AG10803 (cell line): Measurements from ENCODE around the gene PPIL4.

ENCODE experiments used
- DNase-seq: peaks from one replicate; pipeline ENCODE4 v3.0.0; 2010; ENCODE audit warnings: low read depth
- H3K4me3 ChIP-seq: 2 replicates; pipeline ENCODE4 v1.5.1; 2011; ENCODE audit warnings: mild to moderate bottlenecking, low read length, control low read depth
- TF ChIP-seq, protein P1 (sequence below): conservative IDR thresholded peaks from 2 replicates; pipeline ENCODE4 v1.5.1; 2011; ENCODE audit warnings: mild to moderate bottlenecking, low read length, control low read depth, inconsistent platforms

The PPIL4 gene

GRCh38 chr6:149474108-149474935 lies 71.5 kb downstream of the PPIL4 start:
- no peak for DNase-seq
- H3K4me3 ChIP-seq = no peak overlapping the region
- TF ChIP-seq, protein P1, sequence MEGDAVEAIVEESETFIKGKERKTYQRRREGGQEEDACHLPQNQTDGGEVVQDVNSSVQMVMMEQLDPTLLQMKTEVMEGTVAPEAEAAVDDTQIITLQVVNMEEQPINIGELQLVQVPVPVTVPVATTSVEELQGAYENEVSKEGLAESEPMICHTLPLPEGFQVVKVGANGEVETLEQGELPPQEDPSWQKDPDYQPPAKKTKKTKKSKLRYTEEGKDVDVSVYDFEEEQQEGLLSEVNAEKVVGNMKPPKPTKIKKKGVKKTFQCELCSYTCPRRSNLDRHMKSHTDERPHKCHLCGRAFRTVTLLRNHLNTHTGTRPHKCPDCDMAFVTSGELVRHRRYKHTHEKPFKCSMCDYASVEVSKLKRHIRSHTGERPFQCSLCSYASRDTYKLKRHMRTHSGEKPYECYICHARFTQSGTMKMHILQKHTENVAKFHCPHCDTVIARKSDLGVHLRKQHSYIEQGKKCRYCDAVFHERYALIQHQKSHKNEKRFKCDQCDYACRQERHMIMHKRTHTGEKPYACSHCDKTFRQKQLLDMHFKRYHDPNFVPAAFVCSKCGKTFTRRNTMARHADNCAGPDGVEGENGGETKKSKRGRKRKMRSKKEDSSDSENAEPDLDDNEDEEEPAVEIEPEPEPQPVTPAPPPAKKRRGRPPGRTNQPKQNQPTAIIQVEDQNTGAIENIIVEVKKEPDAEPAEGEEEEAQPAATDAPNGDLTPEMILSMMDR = no peak

DNA sequence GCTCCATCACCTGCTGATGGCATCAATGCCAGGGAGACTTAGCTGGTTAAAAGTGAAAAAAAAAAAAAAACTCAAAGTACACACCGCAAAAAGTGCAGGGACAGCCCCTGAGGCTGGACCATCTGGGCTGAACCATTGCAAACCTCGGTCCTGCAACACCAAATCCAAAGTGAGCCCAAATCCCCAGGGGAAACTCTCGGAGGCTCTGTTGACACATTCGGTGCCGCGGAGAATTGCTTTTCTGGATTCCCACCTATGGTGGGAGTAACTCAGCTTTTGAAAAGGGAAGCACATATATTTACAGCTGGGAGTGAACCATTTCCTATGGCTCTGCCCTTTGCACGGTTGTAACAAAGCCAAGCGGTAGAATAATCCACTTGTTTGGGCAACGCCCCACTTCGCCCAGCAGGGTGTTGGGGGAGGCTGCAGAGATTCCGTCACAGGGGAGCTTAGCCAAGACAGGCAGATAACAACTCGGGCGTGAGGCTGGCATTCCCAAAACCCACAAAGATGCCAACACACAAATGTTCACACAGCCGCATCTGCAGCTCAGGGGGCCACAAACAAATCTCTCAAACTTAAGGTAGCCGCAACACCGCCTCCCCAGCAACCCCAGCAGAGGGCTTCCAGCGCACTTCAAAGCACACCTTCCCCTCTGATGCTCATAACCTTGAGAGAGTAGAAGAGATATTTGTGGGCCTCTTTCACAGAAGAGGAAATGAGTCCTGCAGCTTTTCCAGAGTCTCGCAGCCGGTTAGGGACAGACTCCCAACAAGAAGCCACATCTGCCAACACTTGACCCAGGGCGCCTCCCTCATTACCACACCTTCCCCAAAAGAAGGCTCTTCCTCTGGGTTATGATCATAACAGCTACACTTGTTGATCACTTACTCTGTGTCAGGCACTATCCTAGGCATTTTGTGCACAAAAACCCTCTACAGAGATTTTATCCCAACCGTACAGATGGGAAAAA lies 72.5 kb downstream of the PPIL4 start:
- no peak for DNase-seq
- TF ChIP-seq, protein P1 = no peak
- no peak overlapping the region for H3K4me3 ChIP-seq

GRCh38 chr6:149472241-149472640 lies 73.6 kb downstream of the PPIL4 start:
- no peak overlapping the region for H3K4me3 ChIP-seq
- no peak for DNase-seq
- TF ChIP-seq, protein P1 = no peak

DNA sequence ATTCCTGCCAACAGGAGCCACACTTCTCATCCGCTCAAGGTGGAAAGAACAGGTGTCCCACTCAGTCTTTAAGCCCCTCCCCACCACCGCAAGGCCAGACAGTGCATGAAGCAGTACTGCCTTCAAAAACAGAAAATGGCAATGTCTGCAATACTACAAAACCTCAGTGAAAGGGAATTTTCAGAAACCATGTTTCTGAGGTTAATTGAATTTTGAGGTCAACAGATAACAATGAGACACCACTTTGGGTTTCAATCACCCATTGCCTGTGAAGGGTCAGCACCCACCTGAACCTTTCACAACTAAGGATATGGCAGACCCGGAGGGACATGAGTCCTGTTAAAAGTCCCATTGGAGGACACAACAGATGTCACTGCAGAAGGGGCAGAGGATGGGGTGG lies 74.0 kb downstream of the PPIL4 start:
- TF ChIP-seq, protein P1 = no peak
- no peak overlapping the region for H3K4me3 ChIP-seq
- no peak for DNase-seq

DNA sequence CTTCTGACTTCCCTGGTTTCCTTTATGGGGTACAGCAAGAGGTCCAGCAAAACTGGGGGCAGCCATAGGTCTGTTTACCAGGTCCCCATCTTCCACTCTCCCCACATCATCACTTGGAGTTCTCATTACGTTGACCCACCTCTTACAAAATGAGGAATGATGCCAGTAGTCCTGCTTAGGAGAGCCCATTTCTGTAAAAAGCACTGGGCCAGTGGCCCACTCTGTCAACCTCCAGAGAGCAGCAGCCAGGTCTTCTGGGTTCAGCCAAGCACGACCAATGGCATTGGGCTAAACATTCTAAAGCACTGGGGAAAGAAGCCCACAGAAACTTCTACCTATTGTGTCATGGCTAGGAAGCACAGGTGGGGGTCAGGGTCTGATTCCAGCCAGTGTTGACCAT lies 74.9 kb downstream of the PPIL4 start:
- TF ChIP-seq, protein P1 = no peak
- no peak for DNase-seq
- H3K4me3 ChIP-seq = no peak overlapping the region

GRCh38 chr6:149468179-149468578 lies 77.7 kb downstream of the PPIL4 start:
- DNase-seq = no peak
- no peak overlapping the region for H3K4me3 ChIP-seq
- TF ChIP-seq, protein P1 = no peak

GRCh38 chr6:149467265-149467664 lies 78.6 kb downstream of the PPIL4 start:
- no peak for DNase-seq
- no peak overlapping the region for H3K4me3 ChIP-seq
- TF ChIP-seq, protein P1 = no peak
